HG03064 (cell line): Measurements from ENCODE around the gene PTPRG.

ENCODE experiments used
- ATAC-seq: cut with Tn5 transposase; IDR thresholded peaks from one replicate; pipeline ENCODE4 v1.9.1; 2021; ENCODE audit warnings: low read depth; ENCODE audit not compliant: unreplicated experiment

Gene PTPRG

DNA sequence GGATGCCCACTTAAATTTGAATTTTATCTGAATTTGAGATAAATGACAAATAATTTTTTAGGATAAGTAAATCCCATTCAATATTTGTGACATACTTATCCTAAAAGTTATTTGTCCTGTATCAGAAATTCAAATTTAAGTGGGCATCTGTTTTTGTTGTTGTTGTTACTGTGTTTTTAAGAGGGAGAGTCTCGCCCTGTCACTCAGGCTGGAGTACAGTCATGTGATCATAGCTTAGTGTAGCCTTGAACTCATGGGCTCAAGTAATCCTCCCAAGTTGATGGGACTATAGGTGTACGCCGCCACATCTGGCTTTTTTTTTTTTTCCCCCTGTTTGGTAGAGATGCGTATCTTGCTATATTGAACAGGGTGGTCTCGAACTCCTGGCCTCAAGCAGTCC is 283.0 kb downstream of the PTPRG start:
- no peak for ATAC-seq

GRCh38 chr3:61846488-61846887 is 285.1 kb downstream of the PTPRG start:
- no peak for ATAC-seq

DNA sequence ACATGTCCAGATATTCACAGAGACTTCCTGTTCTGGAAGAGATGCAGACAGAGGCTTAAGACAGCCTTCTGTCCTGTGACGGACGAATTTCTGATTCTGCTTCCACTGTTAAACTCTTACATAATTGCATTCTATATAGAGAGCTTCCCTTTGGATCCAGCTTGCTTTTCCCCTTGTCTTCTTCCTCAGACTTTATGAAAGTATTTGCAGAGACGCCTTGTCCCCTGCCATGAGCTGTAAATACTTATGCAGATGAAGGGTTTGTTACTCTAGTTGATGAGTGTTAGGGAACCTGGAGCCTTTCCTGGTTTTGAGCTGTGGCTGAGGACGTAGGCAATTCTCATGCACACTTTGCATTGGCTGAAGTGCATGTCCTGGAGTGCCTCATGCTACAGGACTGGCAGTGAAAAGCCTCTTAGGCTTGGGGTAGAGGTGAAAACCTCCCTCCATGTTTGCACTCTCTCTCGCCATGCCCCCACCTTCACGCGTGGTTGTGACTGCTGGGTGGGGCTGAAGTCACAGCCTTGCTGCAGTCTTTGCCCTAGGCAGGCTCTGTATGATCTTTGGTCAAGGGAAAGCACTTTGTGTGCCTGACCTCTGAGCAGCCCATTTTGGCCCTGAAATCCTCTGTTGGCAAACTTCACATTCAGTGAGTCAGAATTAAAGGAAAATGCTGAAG is 286.6 kb downstream of the PTPRG start:
- ATAC-seq: no peak

GRCh38 chr3:61848885-61849284 is 287.5 kb downstream of the PTPRG start:
- ATAC-seq: no peak

- ATAC-seq: no peak
Measured at GRCh38 chr3:61853912-61854311, 292.5 kb downstream of the PTPRG start.

GRCh38 chr3:61855211-61855610 is 293.8 kb downstream of the PTPRG start:
- no peak for ATAC-seq

DNA sequence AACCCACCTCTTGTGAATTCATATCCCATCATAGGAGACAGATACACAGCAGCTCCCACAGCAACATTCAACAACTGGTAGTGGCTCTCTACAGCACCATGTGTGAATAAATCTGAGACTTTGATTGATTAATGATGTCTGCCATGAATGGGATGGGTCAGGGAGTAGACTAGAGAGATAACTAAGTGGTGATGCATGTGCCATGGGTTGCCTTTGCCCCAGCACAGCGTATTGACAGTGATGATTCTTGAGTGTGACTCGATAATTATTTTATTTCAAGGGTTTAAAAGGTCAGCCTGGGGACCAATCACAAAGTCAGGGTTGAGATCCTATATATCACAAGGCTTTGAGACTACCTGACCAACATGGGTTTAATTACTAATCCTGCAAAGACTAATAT is 295.9 kb downstream of the PTPRG start:
- no peak for ATAC-seq

GRCh38 chr3:61858054-61858453 is 296.7 kb downstream of the PTPRG start:
- ATAC-seq: no peak

GRCh38 chr3:61861410-61861809 is 300.0 kb downstream of the PTPRG start:
- no peak for ATAC-seq

- ATAC-seq: no peak
Measured at GRCh38 chr3:61862614-61863289, 301.4 kb downstream of the PTPRG start.

GRCh38 chr3:61863579-61863978 is 302.2 kb downstream of the PTPRG start:
- ATAC-seq: no peak

DNA sequence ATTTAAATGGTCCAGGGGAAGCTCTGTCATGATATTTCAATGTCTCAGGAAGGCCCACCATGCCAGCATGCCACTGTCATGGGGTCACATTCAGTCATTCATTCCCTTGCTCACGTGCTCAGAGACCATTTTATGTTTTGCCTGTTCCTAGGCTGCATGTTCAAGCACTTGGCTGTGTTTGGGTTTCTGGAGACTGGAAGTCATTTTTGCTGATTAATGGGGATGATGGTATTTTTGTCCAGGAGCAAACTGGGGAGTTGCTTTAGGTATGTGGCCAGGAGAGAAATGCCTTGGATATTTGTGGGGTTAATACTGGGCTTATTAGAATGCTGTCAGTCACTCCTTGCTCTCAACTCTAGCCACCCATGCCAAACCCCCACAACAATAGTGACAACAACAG is 303.5 kb downstream of the PTPRG start:
- ATAC-seq: no peak

- ATAC-seq: no peak
Measured at GRCh38 chr3:61865466-61866152, 304.2 kb downstream of the PTPRG start.

DNA sequence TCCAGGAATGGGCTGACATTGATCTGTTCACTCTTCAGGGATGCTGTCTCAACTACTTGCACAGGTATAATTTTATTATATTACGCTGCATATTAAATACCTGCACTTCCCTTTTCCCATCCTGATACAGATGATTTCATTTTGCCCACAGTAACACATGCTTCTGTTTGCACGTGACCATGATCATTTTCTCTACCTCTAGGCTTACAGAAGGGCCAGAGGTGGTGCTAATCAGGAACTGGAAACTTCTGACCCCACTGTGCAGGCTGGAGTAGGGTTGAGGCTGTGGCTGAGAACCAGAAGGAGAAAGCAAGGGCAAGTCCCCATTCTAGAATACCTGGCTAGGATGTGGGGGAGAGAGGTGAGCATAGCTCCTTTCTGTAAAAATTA is 304.8 kb downstream of the PTPRG start:
- no peak for ATAC-seq

DNA sequence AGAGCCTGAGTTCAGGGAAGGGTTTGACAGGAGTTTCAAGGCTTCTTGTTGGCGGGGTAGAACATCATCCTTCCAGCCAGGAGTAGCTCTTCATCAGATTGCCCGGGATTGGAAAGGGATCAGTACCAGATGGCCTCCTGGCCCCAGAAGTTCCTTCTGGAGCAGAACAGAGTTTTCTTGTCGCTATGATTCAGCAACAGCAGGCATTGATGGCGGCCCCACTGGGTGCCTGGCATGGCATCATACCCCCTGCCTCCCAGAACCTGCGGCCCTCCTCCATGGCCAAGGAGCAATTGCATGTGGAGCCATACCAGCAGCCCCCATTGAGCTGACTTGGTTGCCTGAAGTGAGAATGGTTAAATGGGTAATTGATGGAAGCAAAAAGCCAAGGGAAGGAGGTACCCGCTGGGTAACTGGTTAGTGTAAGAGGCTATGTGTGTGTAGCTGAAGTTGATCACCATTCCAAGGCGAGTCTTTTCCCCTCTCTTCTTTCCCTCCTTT is 305.6 kb downstream of the PTPRG start:
- no peak for ATAC-seq

DNA sequence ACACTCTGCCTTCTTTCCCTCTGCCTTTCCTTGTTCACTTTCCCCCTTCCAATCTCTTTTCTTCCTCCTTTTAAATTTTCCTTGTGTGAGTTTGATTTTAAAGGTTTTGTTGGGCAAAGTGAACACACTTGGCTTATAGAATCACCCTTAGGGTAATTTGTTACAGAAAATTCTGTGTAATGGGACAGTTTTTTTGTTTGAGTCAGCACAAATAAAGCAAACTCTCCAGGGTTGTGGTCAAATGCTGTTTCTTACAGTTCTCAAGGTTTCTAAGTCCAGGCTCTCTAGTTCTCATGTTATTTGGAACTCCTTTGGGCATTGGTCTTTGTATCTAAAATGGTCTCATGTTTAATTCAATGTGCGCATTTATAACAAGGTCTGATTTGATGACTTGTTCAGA is 307.1 kb downstream of the PTPRG start:
- ATAC-seq: no peak

GRCh38 chr3:61869371-61869770 is 308.0 kb downstream of the PTPRG start:
- no peak for ATAC-seq

DNA sequence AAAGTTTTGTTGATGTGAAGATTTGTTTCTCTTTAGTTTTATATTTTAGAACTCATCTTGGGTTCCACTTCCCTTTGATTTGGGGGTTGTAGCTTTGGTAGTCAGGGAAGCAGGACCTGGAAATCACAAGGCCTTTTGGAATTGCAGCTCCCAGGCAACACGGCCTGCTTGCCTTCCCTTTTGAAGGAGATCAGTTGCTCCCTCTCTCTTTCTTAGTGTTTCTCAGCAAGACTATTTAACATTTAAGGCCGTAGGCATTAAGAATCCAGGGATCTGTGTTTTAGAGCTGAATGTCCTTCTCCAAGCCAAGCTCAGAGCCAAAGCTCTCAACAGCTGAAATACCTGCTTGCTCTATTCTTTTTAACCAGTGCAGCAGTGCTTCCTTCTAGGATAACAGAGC is 310.3 kb downstream of the PTPRG start:
- ATAC-seq: no peak

DNA sequence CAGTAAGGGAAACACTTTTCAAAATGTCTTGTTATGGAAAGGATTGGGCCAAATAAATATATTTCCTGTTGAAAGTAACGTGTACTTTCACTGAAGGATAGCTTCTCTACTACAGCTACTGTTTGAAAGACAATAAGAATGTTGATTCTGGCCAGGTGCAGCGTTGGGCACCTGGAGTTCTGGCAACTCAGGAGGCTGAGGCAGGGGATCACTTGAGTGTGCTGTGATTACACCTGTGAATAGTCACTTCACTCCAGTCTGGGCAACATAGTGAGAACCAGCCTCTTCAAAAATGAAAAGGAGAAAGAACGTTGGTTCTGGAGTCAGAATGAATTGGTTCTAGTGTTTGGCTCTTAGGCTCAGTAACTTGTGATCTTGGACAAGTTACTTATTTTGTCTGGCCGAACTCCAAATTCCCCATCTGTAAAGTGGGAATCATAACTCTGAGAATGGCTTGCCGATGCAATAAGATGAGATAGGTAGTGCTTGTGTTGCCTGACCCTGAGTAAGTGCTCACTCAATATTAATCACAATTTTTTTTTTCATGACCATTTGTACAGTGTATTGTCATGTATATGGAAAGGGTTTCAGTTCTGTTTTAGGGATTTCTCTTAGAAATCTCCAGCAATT is 310.8 kb downstream of the PTPRG start:
- ATAC-seq: no peak

DNA sequence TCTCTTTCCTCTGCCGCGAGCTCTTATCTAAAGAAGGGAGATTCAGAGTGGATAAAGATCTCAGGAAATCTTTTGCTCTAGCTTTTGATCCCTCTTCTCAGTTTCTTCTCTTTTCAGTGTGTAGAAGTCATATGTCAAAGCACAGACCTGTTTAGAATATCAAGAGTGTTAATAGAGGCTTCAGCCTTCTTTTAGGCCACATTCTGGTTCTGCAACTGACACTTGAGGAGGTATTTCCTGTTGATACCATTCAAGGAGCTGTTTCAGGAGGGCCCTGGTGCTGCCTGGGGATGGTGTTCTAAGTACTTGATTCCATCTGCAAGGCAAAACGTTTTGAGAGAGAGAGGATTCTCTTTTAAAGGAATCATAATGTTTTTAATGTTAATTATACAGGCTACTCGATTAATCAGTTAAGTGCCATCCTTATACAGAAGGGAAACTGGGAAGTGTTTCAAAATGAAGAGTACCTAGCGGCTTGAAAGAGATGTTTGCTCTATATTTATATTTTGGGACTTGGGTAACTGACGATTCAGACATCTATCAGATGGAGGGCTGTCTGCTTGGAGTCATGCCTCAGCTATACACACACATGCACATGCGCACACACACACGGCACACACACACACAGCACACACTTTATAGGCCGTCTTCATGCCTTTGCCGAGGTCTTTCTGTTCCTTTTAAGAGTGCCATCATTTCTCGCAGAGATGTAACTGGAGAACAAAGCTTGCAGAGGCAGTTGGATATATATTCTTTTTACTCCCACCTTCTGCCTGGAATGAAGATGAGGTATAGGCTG is 313.9 kb downstream of the PTPRG start:
- ATAC-seq: no peak
